ENCODE measurements around the gene NFAM1.

Gene NFAM1

GRCh38 chr22:42361523-42361922 lies 70.7 kb downstream of the NFAM1 start:
- Histone ChIP-seq H3K9ac (ENCODE audit: low read depth, low read length, poor library complexity, severe bottlenecking) (no peak overlapping the region), H3K36me3 (ENCODE audit: insufficient read depth, low read length) (no peaks in the 10 kb centered on the region), H3K4me3 (ENCODE audit: low read length, poor library complexity, severe bottlenecking) (no peak overlapping the region), H3K9me3 (ENCODE audit: insufficient read depth, low read depth, low read length) (no peaks in the 10 kb centered on the region), H3K4me1 (ENCODE audit: insufficient read depth, low read length, poor library complexity, severe bottlenecking) (peaks cover 11% of the 10 kb centered on the region), H2AFZ (ENCODE audit: low read length) (no peak overlapping the region), H3K9me2 (replicated peaks; ENCODE audit: low read depth, low read length) (no peaks in the 10 kb centered on the region), H3F3A (ENCODE audit: low read depth) (no peaks in the 10 kb centered on the region), H4K20me1 (ENCODE audit: insufficient read depth, low read length, poor library complexity, severe bottlenecking) (no peaks in the 10 kb centered on the region), H3K79me2 (ENCODE audit: insufficient read depth, low read length) (no peaks in the 10 kb centered on the region), H3K4me2 (ENCODE audit: low read depth, low read length, poor library complexity, severe bottlenecking) (no peak overlapping the region), H3K27me3 (ENCODE audit: insufficient read depth, low read length, poor library complexity, severe bottlenecking) (no peaks in the 10 kb centered on the region)
- no peak for TF ChIP-seq EZH2phosphoT487 (IDR thresholded peaks at IDR 0.05; ENCODE audit: borderline replicate concordance)
- no peak for TF ChIP-seq CTCF (conservative IDR thresholded peaks at IDR 0.05; ENCODE audit: low read length)

- no peaks in the 10 kb centered on the region for H3K79me2 ChIP-seq (ENCODE audit: insufficient read depth, low read length)
- H3K4me2 ChIP-seq (ENCODE audit: low read depth, low read length, poor library complexity, severe bottlenecking), result no peak overlapping the region
- no peaks in the 10 kb centered on the region for H3F3A ChIP-seq (ENCODE audit: low read depth)
- no peaks in the 10 kb centered on the region for H3K9me2 ChIP-seq (replicated peaks; ENCODE audit: low read depth, low read length)
- TF ChIP-seq CTCF (conservative IDR thresholded peaks at IDR 0.05; ENCODE audit: low read length) (no peak), EZH2phosphoT487 (IDR thresholded peaks at IDR 0.05; ENCODE audit: borderline replicate concordance) (no peak)
- H3K9ac ChIP-seq (ENCODE audit: low read depth, low read length, poor library complexity, severe bottlenecking), result no peak overlapping the region
- no peaks in the 10 kb centered on the region for H3K36me3 ChIP-seq (ENCODE audit: insufficient read depth, low read length)
- H3K4me1 ChIP-seq (ENCODE audit: insufficient read depth, low read length, poor library complexity, severe bottlenecking), result peaks cover 2% of the 10 kb centered on the region
- H3K27me3 ChIP-seq (ENCODE audit: insufficient read depth, low read length, poor library complexity, severe bottlenecking), result no peaks in the 10 kb centered on the region
- H3K4me3 ChIP-seq (ENCODE audit: low read length, poor library complexity, severe bottlenecking), result no peak overlapping the region
- H2AFZ ChIP-seq (ENCODE audit: low read length), result no peak overlapping the region
- H4K20me1 ChIP-seq (ENCODE audit: insufficient read depth, low read length, poor library complexity, severe bottlenecking), result no peaks in the 10 kb centered on the region
- no peaks in the 10 kb centered on the region for H3K9me3 ChIP-seq (ENCODE audit: insufficient read depth, low read depth, low read length)
These were observed 71.9 kb downstream of the NFAM1 start for GRCh38 chr22:42360348-42360747.

- H3K9me3 ChIP-seq (ENCODE audit: insufficient read depth, low read depth, low read length), result no peaks in the 10 kb centered on the region
- TF ChIP-seq EZH2phosphoT487 (IDR thresholded peaks at IDR 0.05; ENCODE audit: borderline replicate concordance) (no peak), CTCF (conservative IDR thresholded peaks at IDR 0.05; ENCODE audit: low read length) (no peak)
- no peak overlapping the region for H3K4me2 ChIP-seq (ENCODE audit: low read depth, low read length, poor library complexity, severe bottlenecking)
These were observed 73.3 kb downstream of the NFAM1 start for GRCh38 chr22:42358643-42359558.

More at GRCh38 chr22:42358643-42359558, 73.3 kb downstream of the NFAM1 start:
- Histone ChIP-seq H3F3A (ENCODE audit: low read depth) (no peaks in the 10 kb centered on the region), H3K9ac (ENCODE audit: low read depth, low read length, poor library complexity, severe bottlenecking) (no peak overlapping the region), H3K27me3 (ENCODE audit: insufficient read depth, low read length, poor library complexity, severe bottlenecking) (no peaks in the 10 kb centered on the region), H4K20me1 (ENCODE audit: insufficient read depth, low read length, poor library complexity, severe bottlenecking) (no peaks in the 10 kb centered on the region), H2AFZ (ENCODE audit: low read length) (no peak overlapping the region; the same call in 1 of the 2 replicates), H3K79me2 (ENCODE audit: insufficient read depth, low read length) (no peaks in the 10 kb centered on the region), H3K9me2 (replicated peaks; ENCODE audit: low read depth, low read length) (no peaks in the 10 kb centered on the region), H3K4me3 (ENCODE audit: low read length, poor library complexity, severe bottlenecking) (no peak overlapping the region), H3K36me3 (ENCODE audit: insufficient read depth, low read length) (no peaks in the 10 kb centered on the region), H3K4me1 (ENCODE audit: insufficient read depth, low read length, poor library complexity, severe bottlenecking) (peaks cover 4% of the 10 kb centered on the region)

Measured in Loucy (cell line).